Esophagus squamous epithelium (tissue), 4 donors: ENCODE data around the gene HOXA13.

Source experiments
- CTCF ChIP-seq, 6 experiments: fragments of 450-650 bp in 4 of 6; fragments of 200-600 bp in 2 of 6; sonication (generic) in 2 of 6; IDR thresholded peaks; one replicate each; pipeline ENCODE4 v1.5.1; 2016 to 2019; ENCODE audit warnings: antibody characterized with exemption in 6 of 6, mild to moderate bottlenecking in 4 of 6, moderate library complexity in 4 of 6
- POLR2A ChIP-seq, 4 donors: fragments of 450-650 bp; IDR thresholded peaks; one replicate each; pipeline ENCODE4 v1.6.1; 2017; ENCODE audit warnings: antibody characterized with exemption in 4 of 4, mild to moderate bottlenecking in 4 of 4, moderate library complexity in 3 of 4

DNA sequence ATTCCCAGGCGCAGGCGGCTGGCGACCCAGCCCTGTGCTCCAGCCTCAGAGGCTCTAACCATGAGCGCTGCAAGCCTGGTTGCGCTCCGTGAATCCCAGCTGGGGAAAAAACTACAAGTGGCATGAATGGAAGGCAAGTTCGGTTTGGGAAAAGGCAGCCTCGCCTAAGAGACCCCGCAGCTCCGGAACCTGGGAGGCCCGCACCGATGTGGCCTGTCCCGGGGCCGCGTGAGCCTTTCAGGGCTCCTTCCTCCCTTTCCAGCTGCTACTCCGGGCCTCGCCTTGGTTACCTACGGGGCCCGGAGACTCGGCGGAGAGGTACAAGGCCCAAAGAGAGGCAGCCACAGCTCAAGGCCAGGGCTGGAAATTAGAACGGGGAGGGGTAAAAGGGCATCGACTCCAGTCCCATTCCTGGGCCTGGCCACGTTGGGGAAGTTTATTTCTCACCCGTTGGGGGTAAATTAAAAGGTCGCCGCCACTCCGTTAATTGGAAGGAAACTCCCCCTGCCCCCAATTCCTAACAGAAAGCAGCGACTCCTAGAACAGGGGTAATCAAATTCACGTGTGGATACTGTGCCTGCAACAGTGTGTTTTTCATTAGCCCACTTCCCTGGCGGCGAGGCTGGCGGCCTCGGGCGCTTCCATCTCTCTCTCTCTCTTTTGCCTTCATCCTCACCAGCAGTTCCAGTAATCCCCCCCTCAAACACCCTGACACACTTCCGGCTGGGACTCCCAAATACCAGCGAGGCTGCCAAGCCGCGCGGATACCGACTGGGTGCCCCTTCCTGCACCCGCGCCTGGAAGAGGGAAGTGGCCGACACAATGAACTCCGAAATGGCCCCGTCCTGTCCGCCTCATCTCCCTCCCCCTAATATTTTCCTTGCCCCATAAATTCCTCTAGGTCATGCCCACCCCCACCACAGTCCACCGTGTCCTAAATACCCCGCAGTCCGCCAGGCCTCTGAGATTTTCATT lies 33.1 kb downstream of the HOXA13 start:
- no peak for TF ChIP-seq POLR2A (IDR thresholded peaks at IDR 0.05)
- no peak for TF ChIP-seq CTCF (IDR thresholded peaks at IDR 0.05)
